Heart left ventricle (tissue), 13 donors: ENCODE data around the gene WDR37.

Experiments used
- CTCF ChIP-seq, 12 donors: fragments of 200-600 bp; sonication (generic) in 4 of 12; IDR thresholded peaks; one replicate each; pipeline versions ENCODE4 v1.5.0 to v1.8.0; 2018 to 2022; ENCODE audit warnings: antibody characterized with exemption in 12 of 12, mild to moderate bottlenecking in 5 of 12
- POLR2A ChIP-seq, 2 donors: fragments of 450-650 bp; IDR thresholded peaks; one replicate each; pipeline ENCODE4 v1.6.1; 2017; ENCODE audit warnings: antibody characterized with exemption in 2 of 2, mild to moderate bottlenecking in 2 of 2, moderate library complexity in 2 of 2
- donor health status: ischemic (EF 13 %, LVEDD 7.1; RV severe dilation, severe dysfunction).
- donor health status: DM: no; HTN: yes; CAD: no.
- donor health status: DM: no; HTN: no; CAD: no.
- donor health status: ischemic (EF 25% LVEDD 6.9; RV normal size, moderate dysfunction).
- donor health status: ischemic (EF 25% LVEDD 5.7; RV mildly dilated, moderate dysfunction).
- donor health status: ischemic (EF 35%, LVEDD 5.7; RV mildly dilated, moderate dysfunction).
- donor health status: nonischemic (EF 11% LVEDD 7.7; RV severe dilation, severe dysfunction).
- donor health status: DM: yes; HTN: yes; CAD: no.
- donor health status: PGD.
- donor health status: ischemic (EF 29% LVEDD 5.4; RV normal size, mild dysfunction).
- donor health status: nonischemic (EF 23%, LVEDD 6.1; RV moderate dilation, normal function).

- TF ChIP-seq CTCF (IDR thresholded peaks at IDR 0.05) = no peak
- TF ChIP-seq POLR2A (IDR thresholded peaks at IDR 0.05) = no peak
Measured at GRCh38 chr10:1169186-1169885, 113.2 kb downstream of the WDR37 start.
